Adipocyte (in vitro differentiated cells): ENCODE results near the gene ARSA.
"Not testable (repeated sequence)": the region's sequence is repeated elsewhere in the genome, so short reads cannot be mapped to it uniquely, and the experiment has no call there.

Experiments
- DNase-seq: peaks from one replicate; pipeline ENCODE4 v3.0.0-alpha.2; 2015; ENCODE audit warnings: low read depth
- H3K27me3 ChIP-seq: replicated peaks from 2 replicates; pipeline ENCODE4 v1.7.0; 2013; ENCODE audit warnings: mild to moderate bottlenecking, low read length, moderate library complexity; ENCODE audit not compliant: control insufficient read depth, insufficient read depth
- H3K36me3 ChIP-seq: 2 replicates; pipeline ENCODE4 v1.7.0; 2013; ENCODE audit warnings: low read length, mild to moderate bottlenecking, moderate library complexity; ENCODE audit not compliant: control insufficient read depth, insufficient read depth, severe bottlenecking
- H3K4me1 ChIP-seq: 2 replicates; pipeline ENCODE4 v1.7.0; 2013; ENCODE audit warnings: mild to moderate bottlenecking, low read length, moderate library complexity; ENCODE audit not compliant: control insufficient read depth, insufficient read depth
- H3K4me3 ChIP-seq: 2 replicates; pipeline ENCODE4 v1.7.0; 2013; ENCODE audit warnings: mild to moderate bottlenecking, low read length, moderate library complexity
- H3K9ac ChIP-seq: 2 replicates; pipeline ENCODE4 v1.7.0; 2013; ENCODE audit warnings: mild to moderate bottlenecking, low read length, moderate library complexity
- H3K9me3 ChIP-seq: 2 replicates; pipeline ENCODE4 v1.7.0; 2013; ENCODE audit warnings: mild to moderate bottlenecking, low read length, moderate library complexity; ENCODE audit not compliant: control insufficient read depth

Gene ARSA

GRCh38 chr22:50643821-50644101 lies 15.8 kb upstream of the ARSA start:
- not testable (repeated sequence) for H3K36me3 ChIP-seq, H3K9ac ChIP-seq, H3K9me3 ChIP-seq, DNase-seq, H3K4me3 ChIP-seq
- peaks cover 17% of the 10 kb centered on the region for H3K4me1 ChIP-seq
- H3K27me3 ChIP-seq: peaks cover 40% of the 10 kb centered on the region

DNA sequence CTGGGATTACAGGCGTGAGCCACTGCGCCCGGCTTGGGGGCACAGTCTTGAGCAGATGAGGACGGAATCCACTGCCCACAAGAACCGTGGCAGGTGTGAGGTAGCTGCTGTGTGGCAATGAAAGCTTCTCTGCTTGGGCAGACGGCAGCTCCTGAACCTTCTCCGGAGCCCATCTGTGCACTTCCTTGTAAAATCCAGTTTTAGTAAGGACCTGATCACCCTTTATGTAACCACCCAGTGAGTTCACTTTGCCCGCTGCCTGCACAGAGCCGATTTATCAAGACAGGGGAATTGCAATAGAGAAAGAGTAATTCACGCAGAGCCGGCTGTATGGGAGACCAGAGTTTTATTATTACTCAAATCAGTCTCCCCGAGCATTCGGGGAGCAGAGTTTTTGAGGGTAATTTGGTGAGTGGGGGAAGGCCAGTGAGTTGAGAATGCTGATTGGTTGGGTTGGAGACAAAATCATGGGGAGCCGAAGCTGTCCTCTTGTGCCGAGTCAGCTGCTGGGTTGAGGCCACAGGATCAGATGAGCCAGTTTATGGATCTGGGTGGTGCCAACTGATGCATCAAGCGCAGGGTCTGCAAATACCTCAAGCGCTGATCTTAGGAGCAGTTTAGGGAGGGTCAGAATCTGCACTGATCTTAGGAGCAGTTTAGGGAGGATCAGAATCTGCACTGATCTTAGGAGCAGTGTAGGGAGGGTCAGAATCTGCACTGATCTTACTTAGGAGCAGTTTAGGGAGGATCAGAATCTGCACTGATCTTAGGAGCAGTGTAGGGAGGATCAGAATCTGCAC lies 15.3 kb upstream of the ARSA start:
- not testable (repeated sequence) for H3K9me3 ChIP-seq, DNase-seq, H3K9ac ChIP-seq, H3K4me3 ChIP-seq, H3K36me3 ChIP-seq
- Histone ChIP-seq H3K27me3 (peaks cover 40% of the 10 kb centered on the region), H3K4me1 (peaks cover 17% of the 10 kb centered on the region)

- Histone ChIP-seq H3K9ac (no peak overlapping the region), H3K27me3 (peaks cover 40% of the 10 kb centered on the region), H3K4me3 (no peak overlapping the region), H3K36me3 (no peaks in the 10 kb centered on the region), H3K4me1 (peaks cover 17% of the 10 kb centered on the region), H3K9me3 (no peaks in the 10 kb centered on the region)
- DNase-seq: peak; percentile 52
Observed at GRCh38 chr22:50641696-50642607, 14.0 kb upstream of the ARSA start.

DNA sequence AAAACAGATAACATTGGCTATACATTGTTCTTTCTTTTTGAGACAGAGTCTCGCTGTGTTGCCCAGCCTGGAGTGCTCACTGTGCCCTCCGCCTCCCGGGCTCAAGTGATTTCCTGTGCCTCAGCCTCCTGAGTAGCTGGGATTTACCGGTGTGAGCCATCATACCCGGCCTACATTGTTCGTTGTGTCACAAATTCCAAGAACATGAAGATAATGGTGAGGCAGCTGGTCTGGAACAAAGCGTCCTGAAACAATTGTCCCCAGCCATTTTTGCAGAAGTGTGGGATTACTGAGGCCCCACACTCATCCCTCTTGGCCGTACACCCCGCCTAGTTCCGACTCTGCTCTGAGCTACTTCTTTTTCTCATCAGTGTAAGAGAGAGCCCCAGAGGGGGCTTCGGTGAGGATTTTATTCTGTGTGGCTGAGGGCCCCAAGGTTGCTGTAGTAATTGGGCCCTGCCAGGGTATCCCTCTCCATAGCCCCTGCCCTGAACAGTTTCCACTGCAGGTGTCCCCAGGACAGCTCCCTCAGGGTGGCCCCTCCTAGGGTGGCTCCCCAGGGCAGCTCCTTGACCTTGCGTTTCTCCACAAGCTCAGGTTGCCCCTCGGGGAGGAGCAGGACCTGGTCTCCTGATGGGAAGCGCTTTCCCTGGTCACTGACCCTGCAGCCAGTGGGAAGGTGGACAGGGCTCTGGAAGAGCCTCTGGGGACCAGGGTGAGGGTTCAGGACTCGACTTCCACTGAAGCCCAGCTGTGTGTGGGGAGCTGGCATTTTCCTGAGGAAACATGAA lies 13.1 kb upstream of the ARSA start:
- no peak for DNase-seq
- H3K27me3 ChIP-seq: peaks cover 32% of the 10 kb centered on the region
- no peaks in the 10 kb centered on the region for H3K36me3 ChIP-seq
- H3K4me1 ChIP-seq: peaks cover 17% of the 10 kb centered on the region
- H3K9me3 ChIP-seq: no peaks in the 10 kb centered on the region
- no peak overlapping the region for H3K9ac ChIP-seq
- H3K4me3 ChIP-seq: no peak overlapping the region

DNA sequence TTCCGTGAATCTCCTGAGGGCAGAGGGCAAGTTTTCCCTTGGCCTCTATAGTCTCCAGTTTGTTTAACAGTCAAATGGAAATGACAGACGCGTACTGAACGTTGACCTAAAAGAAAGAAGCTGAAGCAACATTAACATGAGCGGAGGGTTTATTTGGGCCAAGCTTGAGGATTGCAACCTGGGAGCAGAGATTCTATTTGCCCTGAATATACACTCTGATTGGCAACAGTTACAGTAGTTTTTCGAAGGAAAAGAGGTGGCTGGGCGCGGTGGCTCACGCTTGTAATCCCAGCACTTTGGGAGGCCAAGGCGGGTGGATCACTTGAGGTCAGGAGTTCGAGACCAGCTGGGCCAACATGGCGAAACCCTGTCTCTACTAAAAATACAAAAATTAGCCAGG lies 12.3 kb upstream of the ARSA start:
- not testable (repeated sequence) for H3K36me3 ChIP-seq, H3K9me3 ChIP-seq, H3K9ac ChIP-seq, DNase-seq, H3K4me3 ChIP-seq
- peaks cover 17% of the 10 kb centered on the region for H3K4me1 ChIP-seq
- H3K27me3 ChIP-seq: peaks cover 25% of the 10 kb centered on the region

GRCh38 chr22:50635591-50635990 lies 7.6 kb upstream of the ARSA start:
- DNase-seq: no peak
- Histone ChIP-seq H3K4me3 (no peak overlapping the region), H3K9me3 (no peaks in the 10 kb centered on the region), H3K36me3 (no peaks in the 10 kb centered on the region), H3K4me1 (no peaks in the 10 kb centered on the region), H3K27me3 (peaks cover 4% of the 10 kb centered on the region), H3K9ac (no peak overlapping the region)

GRCh38 chr22:50633771-50634170 lies 5.8 kb upstream of the ARSA start:
- peaks cover 1% of the 10 kb centered on the region for H3K4me1 ChIP-seq
- H3K27me3 ChIP-seq: peaks cover 4% of the 10 kb centered on the region

DNA sequence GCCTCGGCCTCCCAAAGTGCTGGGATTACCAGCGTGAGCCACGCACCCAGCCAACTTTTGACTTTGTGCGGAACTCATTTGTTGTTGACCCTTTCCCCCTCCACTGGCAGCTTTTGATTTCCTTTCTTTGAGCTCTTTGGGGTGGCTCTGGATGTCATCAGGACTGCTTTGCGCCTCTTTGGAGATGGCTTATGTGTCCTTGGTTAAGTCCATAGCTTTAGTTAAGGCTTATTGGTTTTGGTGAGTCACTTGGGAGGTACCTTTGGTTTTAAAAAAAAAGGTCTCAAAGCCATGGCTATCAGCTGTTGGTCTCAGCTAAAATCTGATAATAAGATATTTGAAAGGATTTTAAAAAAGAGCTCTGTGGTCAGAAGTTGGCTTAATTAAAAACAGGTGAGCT lies 5.1 kb upstream of the ARSA start:
- Histone ChIP-seq H3K36me3 (no peaks in the 10 kb centered on the region), H3K9ac (no peak overlapping the region), H3K4me1 (peaks cover 6% of the 10 kb centered on the region), H3K4me3 (no peak overlapping the region), H3K9me3 (no peaks in the 10 kb centered on the region), H3K27me3 (peaks cover 4% of the 10 kb centered on the region)
- DNase-seq: no peak

More at GRCh38 chr22:50633771-50634170, 5.8 kb upstream of the ARSA start:
- Histone ChIP-seq H3K4me3 (no peak overlapping the region), H3K9ac (no peak overlapping the region), H3K36me3 (no peaks in the 10 kb centered on the region), H3K9me3 (no peaks in the 10 kb centered on the region)
- no peak for DNase-seq

DNA sequence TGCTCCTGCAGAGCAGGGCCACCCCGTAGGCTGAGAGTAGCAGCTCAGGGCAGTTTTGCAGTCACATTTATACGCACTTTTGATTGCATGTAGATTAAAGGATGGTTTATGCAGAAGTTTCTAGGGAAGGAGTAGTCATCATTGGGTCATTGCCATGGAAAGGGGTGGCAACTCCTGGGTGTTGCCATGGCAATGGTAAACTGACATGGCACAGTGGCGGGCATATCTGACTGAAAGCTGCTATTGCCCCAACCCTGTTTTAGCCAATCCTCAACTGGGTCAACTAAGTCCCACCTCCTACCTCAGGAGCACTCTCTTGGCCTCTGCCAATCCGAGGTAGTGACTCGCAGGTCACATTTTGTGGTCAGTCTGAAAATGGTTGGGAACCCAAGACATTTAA lies 2.4 kb upstream of the ARSA start:
- Histone ChIP-seq H3K27me3 (peaks cover 4% of the 10 kb centered on the region), H3K4me1 (peaks cover 14% of the 10 kb centered on the region), H3K9me3 (no peaks in the 10 kb centered on the region), H3K4me3 (no peak overlapping the region), H3K9ac (no peak overlapping the region), H3K36me3 (no peaks in the 10 kb centered on the region)
- DNase-seq: no peak

- H3K27me3 ChIP-seq: peaks cover 1% of the 10 kb centered on the region
- peaks cover 14% of the 10 kb centered on the region for H3K4me1 ChIP-seq
- H3K9ac ChIP-seq: peak overlapping the region; percentile 92
- no peaks in the 10 kb centered on the region for H3K9me3 ChIP-seq
- no peak for DNase-seq
- H3K36me3 ChIP-seq: peaks cover 3% of the 10 kb centered on the region
- peak overlapping the region; percentile 89 for H3K4me3 ChIP-seq
Observed at GRCh38 chr22:50628543-50629134, 687 bp upstream of the ARSA start.
